HCT116 (cell line): ENCODE measurements around the gene LRR1.

Experiments
- EZH2phosphoT487 ChIP-seq: fragments of 200-600 bp; IDR thresholded peaks from 2 replicates; pipeline ENCODE4 v1.6.1; 2018; ENCODE audit warnings: antibody characterized with exemption, borderline replicate concordance
- MAX ChIP-seq: IDR thresholded peaks from 2 replicates; pipeline ENCODE4 v1.6.1; 2012
- POLR2A ChIP-seq: IDR thresholded peaks from 2 replicates; pipeline ENCODE4 v1.7.0; 2011; ENCODE audit warnings: borderline replicate concordance; ENCODE audit not compliant: insufficient read depth, insufficient read length; ENCODE audit errors: extremely low read depth
- POLR2AphosphoS5 ChIP-seq: IDR thresholded peaks from 2 replicates; pipeline ENCODE4 v1.6.1; 2011; ENCODE audit warnings: mild to moderate bottlenecking, low read depth, low read length, moderate library complexity
- YY1 ChIP-seq: IDR thresholded peaks from 2 replicates; pipeline ENCODE4 v1.6.1; 2011; ENCODE audit warnings: low read length, low read depth, moderate library complexity, mild to moderate bottlenecking; ENCODE audit not compliant: insufficient replicate concordance; ENCODE audit errors: extremely low read depth
- ZNF274 ChIP-seq: fragments of 200-500 bp; sonication (Bioruptor generic); IDR thresholded peaks from 2 replicates; pipeline ENCODE4 v1.6.1; 2014; ENCODE audit warnings: mild to moderate bottlenecking, low read depth, low read length, inconsistent platforms
- TF ChIP-seq, protein P1 (sequence below), 3 experiments: fragments of 200-600 bp in 1 of 3; sonication (generic) in 1 of 3; IDR thresholded peaks in 2 of 3; conservative IDR thresholded peaks in 1 of 3; 2 replicates each; pipeline ENCODE4 v1.5.1; 2012 to 2017; ENCODE audit warnings: low read depth in 2 of 3, low read length in 2 of 3, antibody characterized with exemption in 1 of 3, borderline replicate concordance in 1 of 3, control low read depth in 1 of 3, mild to moderate bottlenecking in 1 of 3, mixed read lengths in 1 of 3, mixed run types in 1 of 3, moderate library complexity in 1 of 3; ENCODE audit not compliant: insufficient read depth in 1 of 3
- TF ChIP-seq, protein P2 (sequence below): IDR thresholded peaks from 2 replicates; pipeline ENCODE4 v1.6.1; 2012; ENCODE audit warnings: low read depth

- no peak for TF ChIP-seq MAX
- no peak for TF ChIP-seq POLR2A
- no peak for TF ChIP-seq YY1
- TF ChIP-seq, protein P1, sequence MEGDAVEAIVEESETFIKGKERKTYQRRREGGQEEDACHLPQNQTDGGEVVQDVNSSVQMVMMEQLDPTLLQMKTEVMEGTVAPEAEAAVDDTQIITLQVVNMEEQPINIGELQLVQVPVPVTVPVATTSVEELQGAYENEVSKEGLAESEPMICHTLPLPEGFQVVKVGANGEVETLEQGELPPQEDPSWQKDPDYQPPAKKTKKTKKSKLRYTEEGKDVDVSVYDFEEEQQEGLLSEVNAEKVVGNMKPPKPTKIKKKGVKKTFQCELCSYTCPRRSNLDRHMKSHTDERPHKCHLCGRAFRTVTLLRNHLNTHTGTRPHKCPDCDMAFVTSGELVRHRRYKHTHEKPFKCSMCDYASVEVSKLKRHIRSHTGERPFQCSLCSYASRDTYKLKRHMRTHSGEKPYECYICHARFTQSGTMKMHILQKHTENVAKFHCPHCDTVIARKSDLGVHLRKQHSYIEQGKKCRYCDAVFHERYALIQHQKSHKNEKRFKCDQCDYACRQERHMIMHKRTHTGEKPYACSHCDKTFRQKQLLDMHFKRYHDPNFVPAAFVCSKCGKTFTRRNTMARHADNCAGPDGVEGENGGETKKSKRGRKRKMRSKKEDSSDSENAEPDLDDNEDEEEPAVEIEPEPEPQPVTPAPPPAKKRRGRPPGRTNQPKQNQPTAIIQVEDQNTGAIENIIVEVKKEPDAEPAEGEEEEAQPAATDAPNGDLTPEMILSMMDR (IDR thresholded peaks at IDR 0.05 in 2 of 3, conservative IDR thresholded peaks at IDR 0.05 in 1 of 3; ENCODE audit: borderline replicate concordance in 1 of 3, insufficient read depth in 1 of 3, low read depth in 2 of 3, low read length in 2 of 3), result no peak
- no peak for TF ChIP-seq POLR2AphosphoS5
- TF ChIP-seq, protein P2, sequence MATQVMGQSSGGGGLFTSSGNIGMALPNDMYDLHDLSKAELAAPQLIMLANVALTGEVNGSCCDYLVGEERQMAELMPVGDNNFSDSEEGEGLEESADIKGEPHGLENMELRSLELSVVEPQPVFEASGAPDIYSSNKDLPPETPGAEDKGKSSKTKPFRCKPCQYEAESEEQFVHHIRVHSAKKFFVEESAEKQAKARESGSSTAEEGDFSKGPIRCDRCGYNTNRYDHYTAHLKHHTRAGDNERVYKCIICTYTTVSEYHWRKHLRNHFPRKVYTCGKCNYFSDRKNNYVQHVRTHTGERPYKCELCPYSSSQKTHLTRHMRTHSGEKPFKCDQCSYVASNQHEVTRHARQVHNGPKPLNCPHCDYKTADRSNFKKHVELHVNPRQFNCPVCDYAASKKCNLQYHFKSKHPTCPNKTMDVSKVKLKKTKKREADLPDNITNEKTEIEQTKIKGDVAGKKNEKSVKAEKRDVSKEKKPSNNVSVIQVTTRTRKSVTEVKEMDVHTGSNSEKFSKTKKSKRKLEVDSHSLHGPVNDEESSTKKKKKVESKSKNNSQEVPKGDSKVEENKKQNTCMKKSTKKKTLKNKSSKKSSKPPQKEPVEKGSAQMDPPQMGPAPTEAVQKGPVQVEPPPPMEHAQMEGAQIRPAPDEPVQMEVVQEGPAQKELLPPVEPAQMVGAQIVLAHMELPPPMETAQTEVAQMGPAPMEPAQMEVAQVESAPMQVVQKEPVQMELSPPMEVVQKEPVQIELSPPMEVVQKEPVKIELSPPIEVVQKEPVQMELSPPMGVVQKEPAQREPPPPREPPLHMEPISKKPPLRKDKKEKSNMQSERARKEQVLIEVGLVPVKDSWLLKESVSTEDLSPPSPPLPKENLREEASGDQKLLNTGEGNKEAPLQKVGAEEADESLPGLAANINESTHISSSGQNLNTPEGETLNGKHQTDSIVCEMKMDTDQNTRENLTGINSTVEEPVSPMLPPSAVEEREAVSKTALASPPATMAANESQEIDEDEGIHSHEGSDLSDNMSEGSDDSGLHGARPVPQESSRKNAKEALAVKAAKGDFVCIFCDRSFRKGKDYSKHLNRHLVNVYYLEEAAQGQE, result no peak
- no peak for TF ChIP-seq ZNF274
- no peak for TF ChIP-seq EZH2phosphoT487
Observed at GRCh38 chr14:49612671-49613070, 13.9 kb downstream of the LRR1 start.
